Loucy (cell line): Measurements from ENCODE around the gene DMXL1.

Source experiments
- H2AFZ ChIP-seq: fragments of 200-600 bp; sonication (generic); 2 replicates; pipeline ENCODE4 v1.6.0; 2016; ENCODE audit warnings: antibody characterized with exemption, mild to moderate bottlenecking, low read length, moderate library complexity
- H3F3A ChIP-seq: fragments of 200-600 bp; 2 replicates; pipeline ENCODE4 v1.6.0; 2016; ENCODE audit warnings: antibody characterized with exemption, low read depth, mild to moderate bottlenecking
- H3K27me3 ChIP-seq: fragments of 200-600 bp; sonication (generic); 2 replicates; pipeline ENCODE4 v1.6.1; 2014; ENCODE audit warnings: low read length, mild to moderate bottlenecking; ENCODE audit not compliant: insufficient read depth, poor library complexity, severe bottlenecking
- H3K36me3 ChIP-seq: fragments of 200-600 bp; sonication (generic); 2 replicates; pipeline ENCODE4 v1.6.1; 2016; ENCODE audit warnings: low read length; ENCODE audit not compliant: insufficient read depth
- H3K4me1 ChIP-seq: fragments of 200-600 bp; sonication (generic); 2 replicates; pipeline ENCODE4 v1.5.1; 2014; ENCODE audit warnings: low read length, mild to moderate bottlenecking; ENCODE audit not compliant: insufficient read depth, poor library complexity, severe bottlenecking
- H3K4me2 ChIP-seq: fragments of 200-600 bp; sonication (generic); 2 replicates; pipeline ENCODE4 v1.6.0; 2014; ENCODE audit warnings: antibody characterized with exemption, low read length, low read depth, mild to moderate bottlenecking; ENCODE audit not compliant: poor library complexity, severe bottlenecking
- H3K4me3 ChIP-seq: fragments of 200-600 bp; sonication (generic); 2 replicates; pipeline ENCODE4 v1.5.1; 2014; ENCODE audit warnings: low read length, mild to moderate bottlenecking, mixed read lengths; ENCODE audit not compliant: poor library complexity, severe bottlenecking
- H3K79me2 ChIP-seq: fragments of 200-600 bp; sonication (generic); 2 replicates; pipeline ENCODE4 v1.6.1; 2014; ENCODE audit warnings: low read length; ENCODE audit not compliant: insufficient read depth
- H3K9ac ChIP-seq: fragments of 200-600 bp; sonication (generic); 2 replicates; pipeline ENCODE4 v1.6.0; 2014; ENCODE audit warnings: mild to moderate bottlenecking, low read depth, low read length, moderate library complexity; ENCODE audit not compliant: poor library complexity, severe bottlenecking
- H3K9me2 ChIP-seq: fragments of 200-600 bp; sonication (generic); replicated peaks from 2 replicates; pipeline ENCODE4 v1.6.1; 2016; ENCODE audit warnings: low read depth, low read length, mixed read lengths
- H3K9me3 ChIP-seq: fragments of 200-600 bp; sonication (generic); 2 replicates; pipeline ENCODE4 v1.6.1; 2014; ENCODE audit warnings: mild to moderate bottlenecking, antibody characterized with exemption, low read length, low read depth; ENCODE audit not compliant: insufficient read depth
- H4K20me1 ChIP-seq: fragments of 200-600 bp; sonication (generic); 2 replicates; pipeline ENCODE4 v1.6.0; 2014; ENCODE audit warnings: antibody characterized with exemption, low read length, mild to moderate bottlenecking; ENCODE audit not compliant: insufficient read depth, poor library complexity, severe bottlenecking
- EZH2phosphoT487 ChIP-seq: fragments of 200-600 bp; IDR thresholded peaks from 2 replicates; pipeline ENCODE4 v1.6.1; 2018; ENCODE audit warnings: antibody characterized with exemption, mild to moderate bottlenecking, moderate library complexity, borderline replicate concordance
- TF ChIP-seq, protein P1 (sequence below): fragments of 200-600 bp; sonication (generic); conservative IDR thresholded peaks from 2 replicates; pipeline ENCODE4 v1.5.1; 2014; ENCODE audit warnings: mild to moderate bottlenecking, antibody characterized with exemption, low read length

The DMXL1 gene

DNA sequence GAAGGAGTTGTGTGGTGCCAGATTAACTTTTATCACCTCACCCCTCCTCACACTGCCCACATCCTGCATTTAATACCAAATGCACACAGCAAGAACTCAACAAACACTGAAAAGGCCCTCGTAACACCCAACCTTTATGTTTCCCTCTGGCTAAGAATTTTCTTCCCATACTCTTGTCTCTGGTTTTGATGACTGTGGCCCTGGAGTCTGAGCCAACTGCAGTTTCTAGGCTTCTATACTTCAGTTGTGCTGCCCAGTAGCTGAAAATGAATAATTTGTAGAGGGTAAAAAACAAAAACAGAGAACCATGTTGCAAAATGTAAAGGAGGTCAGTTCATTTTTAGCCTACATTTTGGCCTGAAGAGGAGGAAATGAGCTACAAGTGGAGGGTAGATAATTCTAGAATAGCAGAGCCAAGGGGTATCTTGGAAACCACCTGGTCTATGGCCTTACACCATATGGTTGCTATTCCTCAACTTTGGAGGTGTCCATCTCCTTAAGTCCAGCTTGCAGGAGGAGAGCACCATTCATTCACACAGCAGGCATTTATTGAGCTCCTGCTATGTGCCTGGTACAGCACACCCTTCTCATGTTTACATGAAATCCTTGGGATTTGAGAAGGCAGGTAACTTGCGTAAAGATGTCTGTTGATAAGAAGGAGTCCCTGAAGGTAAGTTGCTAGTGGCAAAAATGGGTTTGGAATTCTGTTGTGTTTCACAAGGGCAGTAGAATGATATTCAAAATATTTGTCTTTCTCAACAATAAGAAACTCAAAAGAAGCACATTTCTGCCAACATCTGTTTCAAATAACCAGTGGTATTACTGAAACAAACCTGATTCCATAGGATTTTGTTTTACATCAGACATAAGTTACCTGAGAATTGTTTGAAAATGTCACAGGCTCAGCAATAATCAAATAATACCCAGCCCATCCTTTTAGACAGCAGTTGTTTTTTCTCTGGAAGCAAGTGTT is 201.2 kb downstream of the DMXL1 start:
- Histone ChIP-seq H3K4me1 (peaks cover 50% of the 10 kb centered on the region), H3K9ac (peak overlapping the region; percentile 97), H3K36me3 (no peaks in the 10 kb centered on the region), H3K79me2 (peaks cover 81% of the 10 kb centered on the region), H2AFZ (no peak overlapping the region), H3F3A (no peaks in the 10 kb centered on the region), H3K4me2 (peak overlapping the region; percentile 82), H3K9me2 (no peaks in the 10 kb centered on the region), H3K27me3 (no peaks in the 10 kb centered on the region), H3K9me3 (no peaks in the 10 kb centered on the region), H3K4me3 (peak overlapping the region; percentile 74), H4K20me1 (no peaks in the 10 kb centered on the region)
- TF ChIP-seq EZH2phosphoT487 = no peak
- TF ChIP-seq, protein P1, sequence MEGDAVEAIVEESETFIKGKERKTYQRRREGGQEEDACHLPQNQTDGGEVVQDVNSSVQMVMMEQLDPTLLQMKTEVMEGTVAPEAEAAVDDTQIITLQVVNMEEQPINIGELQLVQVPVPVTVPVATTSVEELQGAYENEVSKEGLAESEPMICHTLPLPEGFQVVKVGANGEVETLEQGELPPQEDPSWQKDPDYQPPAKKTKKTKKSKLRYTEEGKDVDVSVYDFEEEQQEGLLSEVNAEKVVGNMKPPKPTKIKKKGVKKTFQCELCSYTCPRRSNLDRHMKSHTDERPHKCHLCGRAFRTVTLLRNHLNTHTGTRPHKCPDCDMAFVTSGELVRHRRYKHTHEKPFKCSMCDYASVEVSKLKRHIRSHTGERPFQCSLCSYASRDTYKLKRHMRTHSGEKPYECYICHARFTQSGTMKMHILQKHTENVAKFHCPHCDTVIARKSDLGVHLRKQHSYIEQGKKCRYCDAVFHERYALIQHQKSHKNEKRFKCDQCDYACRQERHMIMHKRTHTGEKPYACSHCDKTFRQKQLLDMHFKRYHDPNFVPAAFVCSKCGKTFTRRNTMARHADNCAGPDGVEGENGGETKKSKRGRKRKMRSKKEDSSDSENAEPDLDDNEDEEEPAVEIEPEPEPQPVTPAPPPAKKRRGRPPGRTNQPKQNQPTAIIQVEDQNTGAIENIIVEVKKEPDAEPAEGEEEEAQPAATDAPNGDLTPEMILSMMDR = no peak

DNA sequence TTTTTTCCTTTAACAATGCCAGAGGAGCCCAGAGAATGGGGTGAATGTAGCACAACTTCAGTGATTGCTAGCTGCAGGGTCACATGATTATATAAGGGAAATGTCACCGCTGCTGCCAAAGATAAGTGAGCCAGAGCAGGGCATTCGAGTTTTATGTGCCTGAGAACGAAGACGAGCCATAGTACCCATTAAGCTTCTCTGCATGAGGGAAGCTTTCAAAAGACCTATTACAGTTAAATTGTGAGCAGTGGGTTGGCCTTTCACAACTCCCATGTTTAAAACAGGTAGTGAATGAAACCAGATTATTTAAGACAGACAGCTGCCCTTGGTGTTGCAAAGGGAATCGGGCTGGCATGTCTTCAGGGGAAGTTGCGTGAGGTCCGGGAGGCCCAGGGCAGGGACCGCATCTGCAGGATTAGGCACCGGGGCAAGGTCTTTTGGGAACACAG is 202.5 kb downstream of the DMXL1 start:
- Histone ChIP-seq H2AFZ (no peak overlapping the region), H3K79me2 (peaks cover 89% of the 10 kb centered on the region), H3K4me1 (peaks cover 55% of the 10 kb centered on the region), H3F3A (no peaks in the 10 kb centered on the region), H3K4me3 (peak overlapping the region; percentile 74), H4K20me1 (no peaks in the 10 kb centered on the region), H3K4me2 (peak overlapping the region; percentile 82), H3K9me3 (no peaks in the 10 kb centered on the region), H3K27me3 (no peaks in the 10 kb centered on the region), H3K9ac (peak overlapping the region; percentile 97), H3K36me3 (no peaks in the 10 kb centered on the region), H3K9me2 (no peaks in the 10 kb centered on the region)
- TF ChIP-seq, protein P1 = no peak
- TF ChIP-seq EZH2phosphoT487 = no peak

DNA sequence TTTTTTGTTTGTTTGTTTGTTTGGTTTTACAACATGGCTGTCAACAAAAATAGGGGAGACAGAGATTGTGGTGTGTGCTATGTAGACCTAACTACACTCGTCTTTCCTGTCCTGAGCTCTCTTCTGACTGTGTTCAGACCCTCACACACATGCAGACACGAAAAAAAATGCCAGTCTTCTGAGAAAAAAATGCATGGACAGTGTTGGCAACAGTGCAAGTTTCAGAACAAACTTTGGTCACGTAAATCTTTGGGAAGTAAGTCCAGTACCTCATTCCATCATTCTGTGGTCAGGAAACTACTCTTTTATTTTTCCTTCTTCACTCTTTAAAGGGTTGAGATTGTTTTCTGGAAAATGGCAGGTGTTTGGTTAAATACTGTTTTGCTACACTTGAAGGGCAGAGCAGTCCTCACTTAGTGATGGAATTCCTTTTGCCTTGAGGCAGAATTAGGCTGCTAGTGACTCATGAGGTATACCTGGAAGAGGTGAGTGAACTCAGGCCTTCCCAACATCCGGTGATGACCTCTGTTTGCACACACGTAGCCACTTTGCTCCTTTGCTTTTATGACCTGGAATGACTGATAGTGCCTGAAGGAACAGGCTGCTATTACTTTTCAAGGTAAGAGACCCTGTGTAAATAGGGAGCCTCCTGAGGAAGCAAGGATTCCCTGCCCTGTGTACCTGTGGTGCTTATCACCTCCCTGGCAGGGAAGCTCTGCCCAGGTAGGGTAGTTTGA is 203.3 kb downstream of the DMXL1 start:
- no peaks in the 10 kb centered on the region for H3K9me3 ChIP-seq
- no peaks in the 10 kb centered on the region for H3F3A ChIP-seq
- H3K36me3 ChIP-seq = no peaks in the 10 kb centered on the region
- no peak overlapping the region for H2AFZ ChIP-seq
- no peaks in the 10 kb centered on the region for H4K20me1 ChIP-seq
- H3K4me3 ChIP-seq = peak overlapping the region; percentile 74
- no peaks in the 10 kb centered on the region for H3K27me3 ChIP-seq
- H3K79me2 ChIP-seq = peaks cover 97% of the 10 kb centered on the region
- H3K4me1 ChIP-seq = peaks cover 63% of the 10 kb centered on the region
- no peaks in the 10 kb centered on the region for H3K9me2 ChIP-seq
- TF ChIP-seq, protein P1 = no peak
- peak overlapping the region; percentile 97 for H3K9ac ChIP-seq
- H3K4me2 ChIP-seq = peak overlapping the region; percentile 82
